DOHH2 (cell line): Measurements from ENCODE around the gene SLC9A8.

ENCODE experiments used
- H3F3A ChIP-seq: fragments of 200-600 bp; sonication (generic), shearing (Covaris generic); 2 replicates; pipeline ENCODE4 v1.6.0; 2016; ENCODE audit warnings: antibody characterized with exemption, mild to moderate bottlenecking; ENCODE audit not compliant: control insufficient read depth, insufficient read depth
- H3K27ac ChIP-seq: fragments of 200-600 bp; sonication (generic); 2 replicates; pipeline ENCODE4 v1.5.1; 2014; ENCODE audit warnings: low read depth, mild to moderate bottlenecking, low read length, moderate library complexity
- H3K27me3 ChIP-seq: fragments of 200-600 bp; sonication (generic); 2 replicates; pipeline ENCODE4 v1.6.1; 2014; ENCODE audit warnings: mild to moderate bottlenecking, low read length, mixed read lengths; ENCODE audit not compliant: control insufficient read depth
- H3K36me3 ChIP-seq: fragments of 200-600 bp; sonication (generic); 2 replicates; pipeline ENCODE4 v1.6.1; 2014; ENCODE audit warnings: mild to moderate bottlenecking, low read length, moderate library complexity, mixed read lengths; ENCODE audit not compliant: control insufficient read depth
- H3K4me1 ChIP-seq: fragments of 200-600 bp; sonication (generic); 2 replicates; pipeline ENCODE4 v1.6.1; 2014; ENCODE audit warnings: mild to moderate bottlenecking, low read length, mixed read lengths; ENCODE audit not compliant: control insufficient read depth
- H3K4me2 ChIP-seq: fragments of 200-600 bp; sonication (generic); 2 replicates; pipeline ENCODE4 v1.6.0; 2014; ENCODE audit warnings: mild to moderate bottlenecking, low read length, moderate library complexity
- H3K4me3 ChIP-seq: fragments of 200-600 bp; sonication (generic); 2 replicates; pipeline ENCODE4 v1.5.1; 2014; ENCODE audit warnings: mild to moderate bottlenecking, low read length, mixed read lengths
- H3K79me2 ChIP-seq: fragments of 200-600 bp; sonication (generic); 2 replicates; pipeline ENCODE4 v1.6.1; 2014; ENCODE audit warnings: mild to moderate bottlenecking, low read length, mixed read lengths; ENCODE audit not compliant: control insufficient read depth
- H3K9me2 ChIP-seq: fragments of 200-600 bp; sonication (generic); replicated peaks from 2 replicates; pipeline ENCODE4 v1.6.1; 2014; ENCODE audit warnings: mild to moderate bottlenecking, low read length, mixed read lengths; ENCODE audit not compliant: control insufficient read depth
- H3K9me3 ChIP-seq: fragments of 200-600 bp; sonication (generic); 2 replicates; pipeline ENCODE4 v1.6.1; 2014; ENCODE audit warnings: antibody characterized with exemption, low read length, mixed read lengths; ENCODE audit not compliant: control insufficient read depth, insufficient read depth
- H4K20me1 ChIP-seq: fragments of 200-600 bp; sonication (generic); 2 replicates; pipeline ENCODE4 v1.6.0; 2014; ENCODE audit warnings: low read depth, mild to moderate bottlenecking, antibody characterized with exemption, low read length, moderate library complexity; ENCODE audit not compliant: control insufficient read depth, insufficient read depth
- EZH2phosphoT487 ChIP-seq: fragments of 200-600 bp; sonication (generic); IDR thresholded peaks from 2 replicates; pipeline ENCODE4 v1.6.1; 2017; ENCODE audit warnings: borderline replicate concordance, mild to moderate bottlenecking, antibody characterized with exemption, low read length, moderate library complexity, mixed read lengths
- TF ChIP-seq, protein P1 (sequence below): fragments of 200-600 bp; sonication (generic); IDR thresholded peaks from one replicate; pipeline ENCODE4 v1.5.1; 2014; ENCODE audit warnings: antibody characterized with exemption, mild to moderate bottlenecking, low read depth, low read length; ENCODE audit not compliant: poor library complexity, severe bottlenecking

SLC9A8 gene

DNA sequence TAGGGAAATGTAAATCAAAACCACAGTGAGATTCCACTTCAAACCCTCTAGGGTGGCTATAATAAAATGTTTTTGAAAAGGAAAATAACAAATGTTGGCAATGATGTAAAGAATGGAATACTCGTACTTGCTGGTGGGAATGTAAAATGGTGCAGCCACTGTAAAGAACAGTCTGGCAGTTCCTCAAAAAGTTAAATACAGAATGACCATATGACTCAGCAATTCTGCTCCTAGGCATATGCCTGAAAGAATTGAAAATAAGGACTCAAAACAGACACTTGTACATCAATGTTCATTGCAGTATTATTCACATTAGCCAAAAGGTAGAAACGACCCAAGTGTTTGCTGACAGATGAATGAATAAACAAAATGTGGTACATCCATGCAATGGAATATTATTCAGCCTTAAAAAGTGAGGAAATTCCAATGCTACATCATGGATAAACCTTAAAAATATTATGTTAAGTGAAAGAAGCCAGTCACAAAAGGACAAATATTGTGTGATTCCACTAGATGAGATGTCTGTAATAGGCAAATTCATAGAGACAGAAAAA lies 113.3 kb downstream of the SLC9A8 start:
- Histone ChIP-seq H3K27me3 (no peaks in the 10 kb centered on the region), H4K20me1 (no peaks in the 10 kb centered on the region), H3F3A (no peaks in the 10 kb centered on the region), H3K9me3 (no peaks in the 10 kb centered on the region), H3K36me3 (no peaks in the 10 kb centered on the region), H3K9me2 (no peaks in the 10 kb centered on the region), H3K79me2 (no peaks in the 10 kb centered on the region), H3K4me2 (no peak overlapping the region), H3K27ac (no peak overlapping the region), H3K4me3 (no peak overlapping the region), H3K4me1 (peaks cover 6% of the 10 kb centered on the region)
- TF ChIP-seq EZH2phosphoT487 = no peak
- TF ChIP-seq, protein P1, sequence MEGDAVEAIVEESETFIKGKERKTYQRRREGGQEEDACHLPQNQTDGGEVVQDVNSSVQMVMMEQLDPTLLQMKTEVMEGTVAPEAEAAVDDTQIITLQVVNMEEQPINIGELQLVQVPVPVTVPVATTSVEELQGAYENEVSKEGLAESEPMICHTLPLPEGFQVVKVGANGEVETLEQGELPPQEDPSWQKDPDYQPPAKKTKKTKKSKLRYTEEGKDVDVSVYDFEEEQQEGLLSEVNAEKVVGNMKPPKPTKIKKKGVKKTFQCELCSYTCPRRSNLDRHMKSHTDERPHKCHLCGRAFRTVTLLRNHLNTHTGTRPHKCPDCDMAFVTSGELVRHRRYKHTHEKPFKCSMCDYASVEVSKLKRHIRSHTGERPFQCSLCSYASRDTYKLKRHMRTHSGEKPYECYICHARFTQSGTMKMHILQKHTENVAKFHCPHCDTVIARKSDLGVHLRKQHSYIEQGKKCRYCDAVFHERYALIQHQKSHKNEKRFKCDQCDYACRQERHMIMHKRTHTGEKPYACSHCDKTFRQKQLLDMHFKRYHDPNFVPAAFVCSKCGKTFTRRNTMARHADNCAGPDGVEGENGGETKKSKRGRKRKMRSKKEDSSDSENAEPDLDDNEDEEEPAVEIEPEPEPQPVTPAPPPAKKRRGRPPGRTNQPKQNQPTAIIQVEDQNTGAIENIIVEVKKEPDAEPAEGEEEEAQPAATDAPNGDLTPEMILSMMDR = no peak

DNA sequence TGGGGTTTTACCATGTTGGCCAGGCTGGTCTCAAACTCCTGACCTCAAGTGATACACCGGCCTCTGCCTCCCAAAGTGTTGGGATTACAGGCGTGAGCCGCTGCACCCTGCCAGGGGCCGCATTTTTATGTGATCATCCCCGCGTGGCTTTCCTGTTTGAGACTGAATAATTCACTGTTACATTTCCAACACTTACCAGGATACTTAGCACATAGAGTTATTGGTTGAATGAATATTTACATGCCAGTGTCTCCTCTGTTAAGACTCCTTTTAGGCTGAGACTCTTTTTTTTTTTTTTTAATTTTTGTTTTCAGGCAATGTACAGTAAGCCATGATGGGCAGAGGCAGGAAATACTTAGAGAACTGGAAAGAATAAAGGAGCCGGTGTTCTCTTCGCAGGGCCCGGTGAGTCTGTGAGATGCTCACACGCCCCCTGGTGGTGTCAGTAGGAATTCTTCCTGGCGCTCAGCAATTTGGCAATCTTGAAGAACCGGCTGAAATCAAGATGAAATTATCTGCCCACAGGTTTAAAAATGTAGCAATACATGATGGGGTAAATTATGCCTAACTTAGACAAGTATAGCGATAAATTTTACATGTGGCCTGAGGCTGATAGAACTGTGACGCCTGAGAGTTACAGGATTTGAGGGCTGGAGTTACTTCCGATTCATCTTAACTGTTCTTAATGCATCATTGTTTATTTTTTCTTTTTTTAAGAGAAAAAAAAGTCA lies 115.9 kb downstream of the SLC9A8 start:
- H3K36me3 ChIP-seq = no peaks in the 10 kb centered on the region
- no peaks in the 10 kb centered on the region for H3K27me3 ChIP-seq
- peaks cover 1% of the 10 kb centered on the region for H3F3A ChIP-seq
- no peak overlapping the region for H3K27ac ChIP-seq
- H3K9me2 ChIP-seq = no peaks in the 10 kb centered on the region
- no peaks in the 10 kb centered on the region for H3K9me3 ChIP-seq
- no peaks in the 10 kb centered on the region for H3K79me2 ChIP-seq
- no peak overlapping the region for H3K4me3 ChIP-seq
- H4K20me1 ChIP-seq = no peaks in the 10 kb centered on the region
- H3K4me1 ChIP-seq = peaks cover 6% of the 10 kb centered on the region
- TF ChIP-seq, protein P1 = peak; percentile 93
- no peak for TF ChIP-seq EZH2phosphoT487
- peak overlapping the region; percentile 37 for H3K4me2 ChIP-seq

DNA sequence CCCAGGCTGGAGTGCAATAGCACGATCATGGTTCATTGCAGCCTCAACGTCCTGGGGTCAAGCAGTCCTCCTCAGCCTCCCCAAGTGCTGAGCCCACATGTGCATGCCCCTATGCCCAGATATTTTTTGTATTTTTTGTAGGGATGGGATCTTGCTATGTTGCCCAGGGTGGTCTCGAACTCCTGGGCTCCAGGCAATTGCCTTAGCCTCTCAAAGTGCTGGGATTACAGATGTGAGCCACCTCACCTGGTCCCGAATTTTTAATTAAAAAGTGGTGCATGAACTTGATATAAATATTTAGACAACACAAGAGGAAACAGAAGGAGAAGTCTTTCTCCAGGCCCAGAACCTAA lies 116.5 kb downstream of the SLC9A8 start:
- Histone ChIP-seq H3K79me2 (no peaks in the 10 kb centered on the region), H3F3A (peaks cover 7% of the 10 kb centered on the region), H3K27ac (no peak overlapping the region), H3K9me2 (no peaks in the 10 kb centered on the region), H3K9me3 (no peaks in the 10 kb centered on the region), H3K36me3 (no peaks in the 10 kb centered on the region), H4K20me1 (no peaks in the 10 kb centered on the region), H3K4me1 (peaks cover 6% of the 10 kb centered on the region), H3K4me3 (no peak overlapping the region), H3K4me2 (no peak overlapping the region), H3K27me3 (no peaks in the 10 kb centered on the region)
- no peak for TF ChIP-seq EZH2phosphoT487
- TF ChIP-seq, protein P1 = no peak
